ENCODE data around the gene PEX6. TPM values are rescaled to one million over a fixed set of nuclear protein-coding genes. Genes with fewer than 3 reads are reported as not detected.

Gene PEX6
- polyA plus RNA-seq, 3 donors: 10.6 to 16.2 (median 15.5) TPM

DNA sequence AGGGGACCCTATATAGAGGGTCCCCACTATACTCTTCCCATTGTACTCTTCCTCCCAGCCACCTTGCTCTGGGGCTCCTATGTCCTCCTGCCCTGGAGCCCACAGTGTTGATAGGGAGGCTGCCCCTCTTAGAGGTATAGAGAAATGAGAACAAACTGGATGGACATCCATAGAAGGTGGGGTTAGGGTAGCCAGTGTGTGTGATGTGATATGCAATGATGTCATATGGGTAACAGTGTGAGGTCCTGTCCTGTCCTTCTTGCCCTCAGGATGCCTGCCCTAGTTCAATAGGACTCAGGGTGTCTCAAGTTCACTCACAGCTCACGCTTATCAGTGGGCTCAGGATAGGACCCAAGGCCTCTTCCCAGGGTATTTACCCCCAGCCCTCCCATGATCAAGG is 62.7 kb downstream of the PEX6 start:
- H3K27me3 Mint-ChIP-seq (ENCODE audit: low read depth in 3 of 3): peaks cover 5 to 22% (median 18%) of the 10 kb centered on the region in 3 donors
- no peaks in the 10 kb centered on the region for H3K36me3 Mint-ChIP-seq
- TF ChIP-seq, protein P1, sequence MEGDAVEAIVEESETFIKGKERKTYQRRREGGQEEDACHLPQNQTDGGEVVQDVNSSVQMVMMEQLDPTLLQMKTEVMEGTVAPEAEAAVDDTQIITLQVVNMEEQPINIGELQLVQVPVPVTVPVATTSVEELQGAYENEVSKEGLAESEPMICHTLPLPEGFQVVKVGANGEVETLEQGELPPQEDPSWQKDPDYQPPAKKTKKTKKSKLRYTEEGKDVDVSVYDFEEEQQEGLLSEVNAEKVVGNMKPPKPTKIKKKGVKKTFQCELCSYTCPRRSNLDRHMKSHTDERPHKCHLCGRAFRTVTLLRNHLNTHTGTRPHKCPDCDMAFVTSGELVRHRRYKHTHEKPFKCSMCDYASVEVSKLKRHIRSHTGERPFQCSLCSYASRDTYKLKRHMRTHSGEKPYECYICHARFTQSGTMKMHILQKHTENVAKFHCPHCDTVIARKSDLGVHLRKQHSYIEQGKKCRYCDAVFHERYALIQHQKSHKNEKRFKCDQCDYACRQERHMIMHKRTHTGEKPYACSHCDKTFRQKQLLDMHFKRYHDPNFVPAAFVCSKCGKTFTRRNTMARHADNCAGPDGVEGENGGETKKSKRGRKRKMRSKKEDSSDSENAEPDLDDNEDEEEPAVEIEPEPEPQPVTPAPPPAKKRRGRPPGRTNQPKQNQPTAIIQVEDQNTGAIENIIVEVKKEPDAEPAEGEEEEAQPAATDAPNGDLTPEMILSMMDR (IDR thresholded peaks at IDR 0.05): no peak
- Histone ChIP-seq H3K27ac (ENCODE audit: low read depth in 1 of 2, low read length in 2 of 2) (no peak overlapping the region), H3K9me3 (replicated peaks in 1 of 2; ENCODE audit: control insufficient read depth in 1 of 2, insufficient read depth in 1 of 2, low read length in 2 of 2) (no peaks in the 10 kb centered on the region), H3K4me2 (replicated peaks; ENCODE audit: extremely low read depth, low read length, poor library complexity, severe bottlenecking) (no peak overlapping the region), H3K36me3 (replicated peaks in 1 of 2; ENCODE audit: control insufficient read depth in 1 of 2, insufficient read depth in 2 of 2, low read length in 2 of 2) (no peaks in the 10 kb centered on the region), H3K27me3 (ENCODE audit: control insufficient read depth in 2 of 2, insufficient read depth in 2 of 2, low read length in 2 of 2) (peaks cover 0 to 1% of the 10 kb centered on the region in 2 donors), H2AFZ (ENCODE audit: insufficient read depth, low read depth, low read length, poor library complexity, severe bottlenecking) (no peak overlapping the region), H3K4me3 (replicated peaks in 1 of 3; ENCODE audit: low read depth in 2 of 3, low read length in 3 of 3) (no peak overlapping the region), H3K9ac (ENCODE audit: insufficient read depth, low read length, poor library complexity, severe bottlenecking) (no peak overlapping the region), H3K4me1 (ENCODE audit: control insufficient read depth in 1 of 2, insufficient read depth in 2 of 2, low read length in 2 of 2) (peaks cover 6 to 7% of the 10 kb centered on the region in 2 donors), H3K79me2 (ENCODE audit: insufficient read depth, low read length) (no peaks in the 10 kb centered on the region), H4K20me1 (ENCODE audit: insufficient read depth, low read length) (no peaks in the 10 kb centered on the region)
- peaks cover 0 to 4% (median 0%) of the 10 kb centered on the region in 7 donors for H3K9me3 Mint-ChIP-seq
- DNase-seq: no peak
- intact Hi-C loops (cut with micrococcal nuclease): no loop called here
- H3K4me1 Mint-ChIP-seq: peaks cover 1% of the 10 kb centered on the region
- no CpG with 5 or more reads among the region's 1 CpG for WGBS (ENCODE audit: insufficient coverage)
- H3K27ac Mint-ChIP-seq: peak overlapping the region in 1 of 7 donors; percentile 66
- no peak overlapping the region for H3K4me3 Mint-ChIP-seq

DNA sequence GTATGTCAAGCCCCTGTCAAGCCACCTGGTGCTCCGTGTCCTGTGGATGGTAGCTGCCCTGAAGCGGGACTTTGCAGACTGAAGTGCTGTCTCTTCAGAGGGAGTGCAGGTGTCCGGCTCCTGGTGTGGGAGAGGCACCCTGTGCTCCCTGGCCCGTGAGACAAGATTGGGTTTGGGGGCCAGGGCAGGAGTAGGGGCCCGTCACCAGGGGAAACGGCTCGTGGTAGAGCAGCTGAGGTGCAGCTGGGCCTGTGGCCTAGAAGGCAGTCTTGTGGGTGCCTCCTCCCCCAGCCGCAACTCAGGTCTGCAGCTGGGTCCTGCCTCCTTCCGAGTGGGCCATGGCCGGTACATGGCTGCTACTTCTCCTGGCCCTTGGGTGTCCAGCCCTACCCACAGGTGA is 63.2 kb downstream of the PEX6 start, which contains the start of gene PTCRA:
Gene PTCRA (plus strand): TSS at position 322 of the 400 bp plus-strand sequence. CDS start 17 bp downstream, at position 339.
- H2AFZ ChIP-seq (ENCODE audit: insufficient read depth, low read depth, low read length, poor library complexity, severe bottlenecking): no peak within 1 kb of the TSS
- no peaks in the 10 kb centered on the region for H3K79me2 ChIP-seq (ENCODE audit: insufficient read depth, low read length)
- no peak within 1 kb of the TSS for H3K4me2 ChIP-seq (replicated peaks; ENCODE audit: extremely low read depth, low read length, poor library complexity, severe bottlenecking)
- no peaks in the 10 kb centered on the region for H4K20me1 ChIP-seq (ENCODE audit: insufficient read depth, low read length)
- no peaks in the 10 kb centered on the region for H3K9me3 ChIP-seq (replicated peaks in 1 of 2; ENCODE audit: control insufficient read depth in 1 of 2, insufficient read depth in 1 of 2, low read length in 2 of 2)
- 65% methylated on average over 9 of the region's 10 CpGs for WGBS (ENCODE audit: insufficient coverage)
- H3K27me3 Mint-ChIP-seq (ENCODE audit: low read depth in 3 of 3): peaks cover 5 to 25% (median 19%) of the 10 kb centered on the region in 3 donors
- H3K27me3 ChIP-seq (ENCODE audit: control insufficient read depth in 2 of 2, insufficient read depth in 2 of 2, low read length in 2 of 2): peaks cover 0 to 2% of the 10 kb centered on the region in 2 donors
- H3K9me3 Mint-ChIP-seq: peaks cover 0 to 7% (median 0%) of the 10 kb centered on the region in 7 donors
- H3K4me1 Mint-ChIP-seq: peaks cover 4% of the 10 kb centered on the region
- H3K4me1 ChIP-seq (ENCODE audit: control insufficient read depth in 1 of 2, insufficient read depth in 2 of 2, low read length in 2 of 2): peaks cover 7% of the 10 kb centered on the region in 2 donors
- H3K27ac Mint-ChIP-seq: peak within 1 kb of the TSS in 2 of 7 donors; percentile 66 to 72
- no peak within 1 kb of the TSS for H3K9ac ChIP-seq (ENCODE audit: insufficient read depth, low read length, poor library complexity, severe bottlenecking)
- no peak for DNase-seq
- H3K27ac ChIP-seq (ENCODE audit: low read depth in 1 of 2, low read length in 2 of 2): no peak within 1 kb of the TSS
- no peaks in the 10 kb centered on the region for H3K36me3 ChIP-seq (replicated peaks in 1 of 2; ENCODE audit: control insufficient read depth in 1 of 2, insufficient read depth in 2 of 2, low read length in 2 of 2)
- H3K4me3 Mint-ChIP-seq: no peak within 1 kb of the TSS
- TF ChIP-seq, protein P1 (IDR thresholded peaks at IDR 0.05): no peak
- no peak within 1 kb of the TSS for H3K4me3 ChIP-seq (replicated peaks in 1 of 3; ENCODE audit: low read depth in 2 of 3, low read length in 3 of 3)
- intact Hi-C loops (cut with micrococcal nuclease): no loop called here
- H3K36me3 Mint-ChIP-seq: no peaks in the 10 kb centered on the region

All from CD14-positive monocyte (primary cell).